Measurements from ENCODE around the gene MAP2K5.
A peak's percentile ranks its signal among the peaks of the same experiment; 100 is the strongest.

The MAP2K5 gene

GRCh38 chr15:67783303-67783702 is 240.8 kb downstream of the MAP2K5 start:
- DNase-seq (ENCODE audit: low read depth in 2 of 2) = peak in 1 of 2 donors; percentile 28

GRCh38 chr15:67784090-67784781 is 241.7 kb downstream of the MAP2K5 start:
- no peak for DNase-seq (ENCODE audit: low read depth in 2 of 2)

- no peak for DNase-seq (ENCODE audit: low read depth in 2 of 2)
Observed at GRCh38 chr15:67784856-67785430, 242.4 kb downstream of the MAP2K5 start.

- no peak for DNase-seq (ENCODE audit: low read depth in 2 of 2)
Observed at GRCh38 chr15:67785431-67785830, 242.9 kb downstream of the MAP2K5 start.

GRCh38 chr15:67786646-67787045 is 244.1 kb downstream of the MAP2K5 start:
- no peak for DNase-seq (ENCODE audit: low read depth in 2 of 2)

- DNase-seq (ENCODE audit: low read depth in 2 of 2) = no peak
Observed at GRCh38 chr15:67788986-67789385, 246.5 kb downstream of the MAP2K5 start.

- DNase-seq (ENCODE audit: low read depth in 2 of 2) = no peak
Observed at GRCh38 chr15:67790610-67791319, 248.3 kb downstream of the MAP2K5 start.

- no peak for DNase-seq (ENCODE audit: low read depth in 2 of 2)
Observed at GRCh38 chr15:67792250-67792942, 249.9 kb downstream of the MAP2K5 start.

GRCh38 chr15:67794832-67795574 is 252.5 kb downstream of the MAP2K5 start:
- DNase-seq (ENCODE audit: low read depth in 2 of 2) = no peak

- no peak for DNase-seq (ENCODE audit: low read depth in 2 of 2)
Observed at GRCh38 chr15:67796196-67797127, 254.0 kb downstream of the MAP2K5 start.

GRCh38 chr15:67799801-67800205 is 257.3 kb downstream of the MAP2K5 start:
- DNase-seq (ENCODE audit: low read depth in 2 of 2) = no peak

- DNase-seq (ENCODE audit: low read depth in 2 of 2) = no peak
Observed at GRCh38 chr15:67801142-67801541, 258.6 kb downstream of the MAP2K5 start.

- DNase-seq (ENCODE audit: low read depth in 2 of 2) = no peak
Observed at GRCh38 chr15:67801926-67802914, 259.7 kb downstream of the MAP2K5 start.

- DNase-seq (ENCODE audit: low read depth in 2 of 2) = no peak
Observed at GRCh38 chr15:67803299-67803698, 260.8 kb downstream of the MAP2K5 start.

GRCh38 chr15:67803996-67804843 is 261.7 kb downstream of the MAP2K5 start:
- no peak for DNase-seq (ENCODE audit: low read depth in 2 of 2)

- DNase-seq (ENCODE audit: low read depth in 2 of 2) = no peak
Observed at GRCh38 chr15:67805008-67805665, 262.6 kb downstream of the MAP2K5 start.

- DNase-seq (ENCODE audit: low read depth in 2 of 2) = no peak
Observed at GRCh38 chr15:67805666-67806516, 263.4 kb downstream of the MAP2K5 start.

All from activated CD8-positive, alpha-beta memory T cell treated with anti-CD3 and anti-CD28 coated beads for 4 hours (primary cell).